Smooth muscle cell (in vitro differentiated cells): ENCODE data around the gene CNGA3. TPM values are rescaled to one million over a fixed set of nuclear protein-coding genes. Genes with fewer than 3 reads are reported as not detected.

ENCODE experiments used
- DNase-seq: peaks from one replicate; lab custom pipeline; 2025; ENCODE audit not compliant: unreplicated experiment; lab: John Stamatoyannopoulos, UW
- H2AFZ ChIP-seq: fragments of 200-600 bp; sonication (generic); 2 replicates; pipeline ENCODE4 v1.6.0; 2016; ENCODE audit warnings: antibody characterized with exemption, low read depth, mild to moderate bottlenecking
- H3F3A ChIP-seq: fragments of 200-600 bp; sonication (generic); 2 replicates; pipeline ENCODE4 v1.6.0; 2017; ENCODE audit warnings: antibody characterized with exemption, low read depth
- H3K27ac ChIP-seq: fragments of 200-600 bp; sonication (generic); 2 replicates; pipeline ENCODE4 v1.5.1; 2016; ENCODE audit warnings: low read depth, mild to moderate bottlenecking
- H3K27me3 ChIP-seq: fragments of 200-600 bp; sonication (generic); 2 replicates; pipeline ENCODE4 v1.6.1; 2016; ENCODE audit warnings: low read depth, mild to moderate bottlenecking
- H3K36me3 ChIP-seq: fragments of 200-600 bp; sonication (generic); 2 replicates; pipeline ENCODE4 v1.5.1; 2016; ENCODE audit warnings: low read depth
- H3K4me1 ChIP-seq: fragments of 200-600 bp; sonication (generic); 2 replicates; pipeline ENCODE4 v1.5.1; 2016; ENCODE audit warnings: low read depth
- H3K4me2 ChIP-seq: fragments of 200-600 bp; sonication (generic); 2 replicates; pipeline ENCODE4 v1.6.0; 2016; ENCODE audit warnings: mild to moderate bottlenecking
- H3K4me3 ChIP-seq: fragments of 200-600 bp; sonication (generic); 2 replicates; pipeline ENCODE4 v1.5.1; 2016; ENCODE audit warnings: mild to moderate bottlenecking
- H3K79me2 ChIP-seq: fragments of 200-600 bp; sonication (generic); 2 replicates; pipeline ENCODE4 v1.6.0; 2016; ENCODE audit warnings: low read depth, mild to moderate bottlenecking
- H3K9ac ChIP-seq: fragments of 200-600 bp; sonication (generic); 2 replicates; pipeline ENCODE4 v1.6.0; 2016; ENCODE audit warnings: low read depth
- H3K9me3 ChIP-seq: fragments of 200-600 bp; sonication (generic); replicated peaks from 2 replicates; pipeline ENCODE4 v1.5.1; 2016; ENCODE audit warnings: low read depth
- H4K20me1 ChIP-seq: fragments of 200-600 bp; sonication (generic); 2 replicates; pipeline ENCODE4 v1.6.0; 2016; ENCODE audit warnings: low read depth
- WGBS: methylation state at CpG from one replicate; pipeline ENCODE4 v1.1.7; 2016; ENCODE audit warnings: low lambda C conversion rate; 5-methylcytosine and 5-hydroxymethylcytosine counted together
- polyA plus RNA-seq: library from polyadenylated mRNA; unstranded; fragments of >200 nt; fragmentation: Nextera tagmentation; extraction: Ambion mirVana; gene quantifications from 2 replicates; pipeline ENCODE4 v1.2.1, GENCODE V29; 2016
- total RNA-seq: library from RNA; depleted of rRNA; stranded (reverse); fragments of >200 nt; gene quantifications from 2 replicates; pipeline ENCODE4 v1.2.3, GENCODE V29; 2014
- TF ChIP-seq, protein P1 (sequence below): fragments of 200-600 bp; sonication (generic); IDR thresholded peaks from 2 replicates; pipeline ENCODE4 v1.5.1; 2017; ENCODE audit warnings: borderline replicate concordance, mild to moderate bottlenecking, antibody characterized with exemption; ENCODE audit not compliant: insufficient read depth, poor library complexity, severe bottlenecking

Gene CNGA3
- total and polyA plus RNA-seq, 2 experiments from 2014 or later, result not detected

DNA sequence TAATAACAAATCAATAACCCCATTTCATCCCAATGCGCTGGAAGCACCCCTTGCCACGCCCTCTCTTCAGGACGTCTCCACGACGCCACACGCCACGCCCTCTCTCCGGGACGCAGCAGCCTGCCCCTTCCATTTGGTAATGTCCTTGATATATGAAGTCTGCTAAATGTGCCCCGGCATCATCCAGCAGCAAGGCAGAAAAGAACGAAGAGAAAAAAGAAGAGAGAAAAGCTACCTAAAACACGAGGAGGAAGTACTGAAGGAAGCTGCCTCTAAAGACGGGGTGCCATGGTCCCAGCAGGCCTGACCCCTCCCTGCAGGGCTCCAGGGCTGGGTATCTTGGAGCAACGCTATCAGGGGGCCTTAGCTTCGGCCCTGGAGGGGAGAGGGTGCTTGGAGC is 41.8 kb downstream of the CNGA3 start:
- WGBS, result 92% methylated on average over 15 of the region's 15 CpGs
- H3K4me2 ChIP-seq, result no peak overlapping the region
- no peaks in the 10 kb centered on the region for H3K4me1 ChIP-seq
- H3K36me3 ChIP-seq, result no peaks in the 10 kb centered on the region
- TF ChIP-seq, protein P1, sequence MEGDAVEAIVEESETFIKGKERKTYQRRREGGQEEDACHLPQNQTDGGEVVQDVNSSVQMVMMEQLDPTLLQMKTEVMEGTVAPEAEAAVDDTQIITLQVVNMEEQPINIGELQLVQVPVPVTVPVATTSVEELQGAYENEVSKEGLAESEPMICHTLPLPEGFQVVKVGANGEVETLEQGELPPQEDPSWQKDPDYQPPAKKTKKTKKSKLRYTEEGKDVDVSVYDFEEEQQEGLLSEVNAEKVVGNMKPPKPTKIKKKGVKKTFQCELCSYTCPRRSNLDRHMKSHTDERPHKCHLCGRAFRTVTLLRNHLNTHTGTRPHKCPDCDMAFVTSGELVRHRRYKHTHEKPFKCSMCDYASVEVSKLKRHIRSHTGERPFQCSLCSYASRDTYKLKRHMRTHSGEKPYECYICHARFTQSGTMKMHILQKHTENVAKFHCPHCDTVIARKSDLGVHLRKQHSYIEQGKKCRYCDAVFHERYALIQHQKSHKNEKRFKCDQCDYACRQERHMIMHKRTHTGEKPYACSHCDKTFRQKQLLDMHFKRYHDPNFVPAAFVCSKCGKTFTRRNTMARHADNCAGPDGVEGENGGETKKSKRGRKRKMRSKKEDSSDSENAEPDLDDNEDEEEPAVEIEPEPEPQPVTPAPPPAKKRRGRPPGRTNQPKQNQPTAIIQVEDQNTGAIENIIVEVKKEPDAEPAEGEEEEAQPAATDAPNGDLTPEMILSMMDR, result no peak
- no peak overlapping the region for H3K9ac ChIP-seq
- H2AFZ ChIP-seq, result no peak overlapping the region
- no peaks in the 10 kb centered on the region for H3K79me2 ChIP-seq
- no peaks in the 10 kb centered on the region for H3K27me3 ChIP-seq
- H3K4me3 ChIP-seq, result no peak overlapping the region
- H3K27ac ChIP-seq, result no peak overlapping the region
- no peak for DNase-seq
- no peaks in the 10 kb centered on the region for H3F3A ChIP-seq
- no peaks in the 10 kb centered on the region for H4K20me1 ChIP-seq
- H3K9me3 ChIP-seq, result no peaks in the 10 kb centered on the region

DNA sequence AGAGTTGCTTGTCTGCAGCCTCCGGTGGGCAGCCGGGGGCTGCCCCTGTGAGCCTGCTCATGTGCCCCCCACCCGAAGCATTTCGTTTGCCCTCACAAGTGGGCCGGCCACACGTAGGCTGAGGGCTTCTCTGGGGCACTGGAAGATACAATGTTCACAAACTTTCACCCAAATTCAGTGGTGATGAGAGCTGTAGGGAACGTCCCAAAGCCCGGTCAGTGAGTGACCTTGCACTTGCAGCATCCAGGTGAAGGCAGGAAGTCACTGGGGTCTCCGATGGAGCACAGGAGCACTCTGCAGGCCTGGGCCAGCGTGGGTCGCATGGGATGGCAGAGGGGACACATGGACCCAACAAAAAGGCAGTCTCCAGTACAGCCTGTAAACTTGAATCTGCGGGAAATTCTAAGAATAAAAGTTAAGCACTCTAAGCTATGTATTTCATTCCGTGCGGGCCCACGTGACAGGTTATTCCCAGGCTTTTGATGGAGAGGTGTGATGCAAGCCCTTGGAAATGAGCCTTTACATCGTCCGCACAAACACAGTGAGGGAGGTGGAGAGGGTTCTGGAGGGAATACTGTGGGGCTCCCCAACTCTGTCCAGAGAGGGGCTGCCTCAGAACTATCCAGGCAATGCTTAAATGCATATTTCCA is 42.5 kb downstream of the CNGA3 start:
- Histone ChIP-seq H3K4me3 (no peak overlapping the region), H3K9ac (no peak overlapping the region), H3K9me3 (no peaks in the 10 kb centered on the region), H3K4me1 (no peaks in the 10 kb centered on the region), H3F3A (no peaks in the 10 kb centered on the region), H4K20me1 (no peaks in the 10 kb centered on the region), H2AFZ (no peak overlapping the region), H3K4me2 (no peak overlapping the region), H3K79me2 (no peaks in the 10 kb centered on the region), H3K27ac (no peak overlapping the region), H3K27me3 (no peaks in the 10 kb centered on the region), H3K36me3 (no peaks in the 10 kb centered on the region)
- DNase-seq, result no peak
- TF ChIP-seq, protein P1, result no peak
- WGBS, result 94% methylated on average over 17 of the region's 17 CpGs

DNA sequence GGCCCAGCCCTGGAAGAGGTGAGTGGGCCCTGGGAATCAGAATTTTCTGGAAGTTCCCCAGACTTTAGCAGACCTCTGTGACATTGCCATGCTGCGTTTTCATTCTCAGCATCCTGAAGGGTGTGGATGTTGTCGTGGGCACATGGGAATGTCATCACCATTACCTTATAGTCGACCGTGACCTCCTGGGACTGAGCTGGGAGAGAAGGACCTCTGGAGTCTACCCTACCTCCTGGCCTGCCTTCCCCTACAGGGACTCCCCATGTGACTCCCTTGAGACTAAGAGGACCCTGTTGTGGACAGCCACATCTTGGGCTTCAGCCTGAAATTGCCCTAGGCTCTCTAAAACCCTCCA is 43.0 kb downstream of the CNGA3 start:
- Histone ChIP-seq H2AFZ (no peak overlapping the region), H3K9ac (no peak overlapping the region), H3K27ac (no peak overlapping the region), H3K9me3 (no peaks in the 10 kb centered on the region), H4K20me1 (no peaks in the 10 kb centered on the region), H3K36me3 (no peaks in the 10 kb centered on the region), H3F3A (no peaks in the 10 kb centered on the region), H3K4me1 (no peaks in the 10 kb centered on the region), H3K4me2 (no peak overlapping the region), H3K27me3 (no peaks in the 10 kb centered on the region), H3K4me3 (no peak overlapping the region), H3K79me2 (no peaks in the 10 kb centered on the region)
- TF ChIP-seq, protein P1, result no peak
- WGBS, result 91% methylated on average over 4 of the region's 4 CpGs
- DNase-seq, result no peak
